K562 (cell line): ENCODE results near the gene ACOX1. TPM values are rescaled to one million over a fixed set of nuclear protein-coding genes. Genes with fewer than 3 reads are reported as not detected.

Experiments used
- ATAC-seq: fragments of 200-7000 bp; cut with Tn5 transposase; 3 replicates; pipeline ENCODE4 v1.9.1; 2020; ENCODE audit warnings: moderate library complexity
- BruUV-seq: library from RNA; stranded (reverse); fragments of 400-500 nt; replicated peaks from 2 replicates; lab custom pipeline; 2021; lab: Mats Ljungman, UMichigan
- CTCF ChIA-PET: fragments of 300-600 bp; formaldehyde crosslinking; extraction: SDS; loops from one replicate; lab custom pipeline; 2021; ENCODE audit warnings: low intra/inter-chr PET ratio; lab: Yijun Ruan, JAX
- POLR2A ChIA-PET: fragments of 300-600, 350-650 bp; sonication (Branson Sonifier 250); formaldehyde crosslinking; extraction: SDS; loops from one replicate; lab custom pipeline; 2021; ENCODE audit warnings: antibody characterized with exemption, inconsistent platforms; lab: Yijun Ruan, JAX
- DNase-seq, 4 experiments: peaks; one replicate each; pipeline versions ENCODE4 v3.0.0 to v3.0.0-alpha.2; 2011 to 2018; ENCODE audit warnings: low spot score in 3 of 4, mixed read lengths in 3 of 4; ENCODE audit errors: extremely low read depth in 1 of 4
- FAIRE-seq: peaks from 2 replicates; lab custom pipeline; 2011; peaks lifted over from hg19 to GRCh38; lab: Jason Lieb, UNC
- H2AFZ ChIP-seq: 2 replicates; pipeline ENCODE4 v1.6.0; 2011; ENCODE audit warnings: low read depth, low read length, control low read depth, inconsistent platforms
- H3K27ac ChIP-seq: fragments of 200-600 bp; 3 replicates; pipeline ENCODE4 v1.8.0; 2011; ENCODE audit warnings: low read depth, mild to moderate bottlenecking, control low read depth, inconsistent platforms, low read length, moderate library complexity, mixed read lengths; ENCODE audit errors: extremely low read depth
- H3K27me3 ChIP-seq, 2 experiments: fragments of 300-600 bp in 1 of 2; 2 replicates in 1 of 2; 3 replicates in 1 of 2; pipeline versions ENCODE4 v1.6.0 to v1.8.0; 2011; ENCODE audit warnings: inconsistent platforms in 2 of 2, low read length in 2 of 2, mild to moderate bottlenecking in 1 of 2, mixed read lengths in 1 of 2, moderate library complexity in 1 of 2; ENCODE audit not compliant: control insufficient read depth in 2 of 2, insufficient read depth in 2 of 2
- H3K36me3 ChIP-seq: fragments of 300-600 bp; 3 replicates; pipeline ENCODE4 v1.8.0; 2011; ENCODE audit warnings: mild to moderate bottlenecking, low read length, inconsistent platforms; ENCODE audit not compliant: control insufficient read depth, insufficient read depth
- H3K4me1 ChIP-seq, 2 experiments: fragments of 200-600 bp in 1 of 2; replicated peaks in 1 of 2; 2 replicates in 1 of 2; 3 replicates in 1 of 2; pipeline versions ENCODE4 v1.5.1 to v1.8.0; 2011; ENCODE audit warnings: inconsistent platforms in 2 of 2, low read length in 2 of 2, mild to moderate bottlenecking in 1 of 2, mixed read lengths in 1 of 2, moderate library complexity in 1 of 2; ENCODE audit not compliant: control insufficient read depth in 2 of 2, insufficient read depth in 2 of 2
- H3K4me2 ChIP-seq: 2 replicates; pipeline ENCODE4 v1.6.1; 2011; ENCODE audit warnings: low read length, control low read depth, inconsistent platforms, mixed read lengths; ENCODE audit not compliant: insufficient read depth
- H3K4me3 ChIP-seq: fragments of 200-600 bp; sonication (generic), shearing (Covaris generic); 2 replicates; pipeline ENCODE4 v1.5.1; 2016; ENCODE audit warnings: control low read depth, inconsistent platforms
- H3K79me2 ChIP-seq: fragments of 200-600 bp; 3 replicates; pipeline ENCODE4 v1.8.0; 2011; ENCODE audit warnings: low read length, inconsistent platforms; ENCODE audit not compliant: control insufficient read depth, insufficient read depth
- H3K9ac ChIP-seq, 2 experiments: 2 replicates each; pipeline versions ENCODE4 v1.6.0 to v1.6.1; 2011; ENCODE audit warnings: low read depth in 2 of 2, low read length in 2 of 2, control low read depth in 1 of 2, inconsistent platforms in 1 of 2, mild to moderate bottlenecking in 1 of 2, mixed read lengths in 1 of 2; ENCODE audit not compliant: insufficient read depth in 1 of 2
- H3K9me1 ChIP-seq: one replicate; pipeline ENCODE4 v1.6.0; 2011; ENCODE audit warnings: inconsistent platforms, mild to moderate bottlenecking, low read length, moderate library complexity; ENCODE audit not compliant: control insufficient read depth, insufficient read depth
- H3K9me3 ChIP-seq: replicated peaks from 2 replicates; pipeline ENCODE4 v1.5.1; 2011; ENCODE audit warnings: low read depth, low read length, inconsistent platforms; ENCODE audit not compliant: control insufficient read depth, insufficient read depth
- H4K20me1 ChIP-seq: replicated peaks from 2 replicates; pipeline ENCODE4 v1.6.1; 2011; ENCODE audit warnings: low read length, inconsistent platforms, mixed read lengths; ENCODE audit not compliant: control insufficient read depth, insufficient read depth
- BMI1 ChIP-seq: fragments of 150-350 bp; IDR thresholded peaks from 2 replicates; pipeline ENCODE4 v1.6.1; 2014; ENCODE audit warnings: low read length
- CREB3 ChIP-seq: fragments of 450-650 bp; conservative IDR thresholded peaks from 2 replicates; pipeline ENCODE4 v1.6.1; 2016; ENCODE audit warnings: missing genetic modification characterization, low read depth, mild to moderate bottlenecking, missing compliant biosample characterization, moderate library complexity
- EWSR1 ChIP-seq: fragments of 450-650 bp; IDR thresholded peaks from 2 replicates; pipeline ENCODE4 v1.6.1; 2018; ENCODE audit warnings: borderline replicate concordance, mild to moderate bottlenecking, low read depth, moderate library complexity; ENCODE audit not compliant: partially characterized antibody
- HMG20A ChIP-seq: fragments of 450-650 bp; formaldehyde crosslinking; conservative IDR thresholded peaks from 2 replicates; pipeline ENCODE4 v1.4.0; 2020; ENCODE audit warnings: mild to moderate bottlenecking, mixed read lengths
- IRF9 ChIP-seq: fragments of 450-650 bp; IDR thresholded peaks from 2 replicates; pipeline ENCODE4 v1.6.1; 2016; ENCODE audit warnings: missing biosample characterization, missing genetic modification characterization
- MBD2 ChIP-seq: sonication (generic); IDR thresholded peaks from 2 replicates; pipeline ENCODE4 v1.6.1; 2016; ENCODE audit warnings: low read depth, borderline replicate concordance
- OTX1 ChIP-seq: fragments of 450-650 bp; formaldehyde crosslinking; IDR thresholded peaks from 2 replicates; pipeline ENCODE4 v1.4.0; 2022; ENCODE audit warnings: mild to moderate bottlenecking
- PHF8 ChIP-seq: fragments of 200-600 bp; sonication (generic); IDR thresholded peaks from 2 replicates; pipeline ENCODE4 v1.6.1; 2012; ENCODE audit warnings: mixed run types, mild to moderate bottlenecking, inconsistent platforms, low read length, moderate library complexity, borderline replicate concordance
- PRDM10 ChIP-seq: fragments of 450-650 bp; IDR thresholded peaks from 2 replicates; pipeline ENCODE4 v1.6.1; 2018; ENCODE audit not compliant: partially characterized antibody
- RBM22 ChIP-seq: fragments of 200-400 bp; formaldehyde crosslinking; IDR thresholded peaks from 2 replicates; pipeline ENCODE4 v1.6.1; 2018; ENCODE audit warnings: low read length, low read depth; ENCODE audit not compliant: poor library complexity, severe bottlenecking
- SMC3 ChIP-seq: conservative IDR thresholded peaks from 2 replicates; pipeline ENCODE4 v1.6.1; 2011; ENCODE audit warnings: low read depth, low read length, improper control_type of control experiment; ENCODE audit not compliant: insufficient read depth
- TEAD1 ChIP-seq, 2 experiments: fragments of 450-650 bp in 1 of 2; sonication (generic) in 1 of 2; formaldehyde crosslinking; IDR thresholded peaks; 2 replicates each; pipeline versions ENCODE4 v1.4.0 to v1.8.0; 2020 to 2022; ENCODE audit warnings: mild to moderate bottlenecking in 2 of 2, missing genetic modification reagents in 1 of 2
- ZEB2 ChIP-seq: fragments of 450-650 bp; IDR thresholded peaks from 2 replicates; pipeline ENCODE4 v1.6.1; 2016
- ZNF347 ChIP-seq: fragments of 450-650 bp; formaldehyde crosslinking; IDR thresholded peaks from 2 replicates; pipeline ENCODE4 v1.4.0; 2020; ENCODE audit warnings: low read depth, mild to moderate bottlenecking, moderate library complexity
- ZNF511 ChIP-seq: sonication (generic); formaldehyde crosslinking; IDR thresholded peaks from 2 replicates; pipeline ENCODE4 v1.8.0; 2022; ENCODE audit warnings: mild to moderate bottlenecking, missing genetic modification reagents
- ZNF655 ChIP-seq: fragments of 250-450 bp; sonication (Bioruptor Pico); IDR thresholded peaks from 2 replicates; pipeline ENCODE4 v1.5.0; 2021
- WGBS: fragments of 100-300 bp; shearing (Covaris generic); methylation state at CpG from one replicate; pipeline ENCODE4 v1.1.6; 2016; ENCODE audit warnings: low coverage, mixed read lengths; ENCODE audit not compliant: insufficient coverage; ENCODE audit errors: missing lambda C conversion rate; 5-methylcytosine and 5-hydroxymethylcytosine counted together
- in situ Hi-C: fragments of 300-500 bp; cut with MboI; formaldehyde crosslinking; loops from 4 replicates; pipeline ENCODE4 v1.15.0; 2018; ENCODE audit warnings: inconsistent platforms, mixed read lengths
- intact Hi-C: fragments of 100-400 bp; cut with micrococcal nuclease; formaldehyde crosslinking; loops from 2 replicates; pipeline ENCODE4 v1.14.2; 2022
- polyA plus RNA-seq, 8 experiments: library from polyadenylated mRNA; depleted of rRNA in 4 of 8; stranded (reverse) in 5 of 8; unstranded in 3 of 8; fragments of >200 nt; fragmentation: Nextera tagmentation in 2 of 8; fragmentation: Illumina TruSeq in 1 of 8; extraction: Ambion mirVana in 2 of 8; extraction: Trizol in 1 of 8; gene quantifications; 2 replicates each; pipeline versions ENCODE4 v1.2.1 to v1.2.3, GENCODE V29; 2011 to 2014; ENCODE audit warnings: inconsistent platforms in 1 of 8, missing spikeins in 1 of 8
- total RNA-seq, 7 experiments: library from RNA; depleted of rRNA in 6 of 7; stranded (reverse); fragments of >200 nt in 6 of 7; fragmentation: Illumina TruSeq in 2 of 7; extraction: Trizol in 2 of 7; gene quantifications; 2 replicates each; pipeline versions ENCODE4 v1.2.1 to v1.2.3, GENCODE V29; 2011 to 2021; ENCODE audit warnings: low replicate concordance in 1 of 7

ACOX1 gene
- total and polyA plus RNA-seq, 9 of the 15 experiments (the other 6 are each of a cell fraction or from before 2014, with no cell fraction given): 7.8 to 24.1 (median 14.5) TPM

GRCh38 chr17:76018340-76018680, 39.3 kb upstream of the ACOX1 start:
- Histone ChIP-seq H3K9ac (no peak overlapping the region; a peak in 1 of 4 replicates), H3K4me3 (no peak overlapping the region), H3K4me1 (peaks cover 0 to 55% of the 10 kb centered on the region in 2 experiments; a peak in 3 of 5 replicates), H3K36me3 (no peaks in the 10 kb centered on the region), H3K9me3 (no peaks in the 10 kb centered on the region), H4K20me1 (0 out of 2 replicates have a peak, but pooled peaks cover 8% of the 10 kb centered on the region), H3K4me2 (no peak overlapping the region), H2AFZ (no peak overlapping the region), H3K27me3 (peaks cover 17 to 45% of the 10 kb centered on the region in 2 experiments; a peak in 4 of 5 replicates), H3K27ac (no peak overlapping the region), H3K79me2 (no peaks in the 10 kb centered on the region), H3K9me1 (no peaks in the 10 kb centered on the region)
- FAIRE-seq: no peak
- 34% methylated on average over 11 of the region's 11 CpGs for WGBS
- ChIA-PET CTCF (no interaction called here), POLR2A (no interaction called here)
- no peak for DNase-seq
- in situ Hi-C loops: no loop called here
- intact Hi-C loops: loop anchor here (5.0 kb wide), 1 partner anchor 259 kb away; no protein-coding TSS in a partner anchor
- ATAC-seq: no peak
- BruUV-seq: no TSS peak
- TF ChIP-seq HMG20A (CRISPR knock-in tag) (no peak), ZNF347 (CRISPR knock-in tag) (no peak), RBM22 (no peak), OTX1 (no peak), ZEB2 (no peak), IRF9 (no peak), MBD2 (no peak), ZNF511 (CRISPR knock-in tag) (no peak), CREB3 (tag) (no peak), SMC3 (no peak), PHF8 (no peak), EWSR1 (no peak), PRDM10 (no peak), ZNF655 (no peak), TEAD1 (CRISPR knock-in tag; IDR thresholded peaks at IDR 0.05) (no peak), BMI1 (no peak)
